GM23338 (cell line): Measurements from ENCODE around the gene SYCP2. TPM values are rescaled to one million over a fixed set of nuclear protein-coding genes. Genes with fewer than 3 reads are reported as not detected.

ENCODE experiments used
- ATAC-seq: fragments of 200-7000 bp; cut with Tn5 transposase; 3 replicates; pipeline ENCODE4 v1.9.1; 2020
- DNase-seq: peaks from one replicate; pipeline ENCODE4 v3.0.0-alpha.2; 2015; ENCODE audit warnings: low spot score
- H2AFZ ChIP-seq: fragments of 200-600 bp; sonication (generic); 2 replicates; pipeline ENCODE4 v1.8.0; 2016; ENCODE audit warnings: antibody characterized with exemption, mild to moderate bottlenecking, moderate library complexity
- H3F3A ChIP-seq: fragments of 200-600 bp; sonication (generic); replicated peaks from 2 replicates; pipeline ENCODE4 v1.8.0; 2017; ENCODE audit warnings: antibody characterized with exemption, mixed run types, low read depth
- H3K27ac ChIP-seq: fragments of 200-600 bp; sonication (generic); 2 replicates; pipeline ENCODE4 v1.6.1; 2016; ENCODE audit warnings: low read depth
- H3K27me3 ChIP-seq: fragments of 200-600 bp; sonication (generic); 2 replicates; pipeline ENCODE4 v1.8.0; 2016; ENCODE audit warnings: mild to moderate bottlenecking, mixed run types, moderate library complexity; ENCODE audit not compliant: insufficient read depth
- H3K36me3 ChIP-seq: fragments of 200-600 bp; sonication (generic); 2 replicates; pipeline ENCODE4 v1.8.0; 2016; ENCODE audit warnings: mild to moderate bottlenecking; ENCODE audit not compliant: insufficient read depth
- H3K4me1 ChIP-seq: fragments of 200-600 bp; sonication (generic); 2 replicates; pipeline ENCODE4 v1.8.0; 2016; ENCODE audit warnings: mild to moderate bottlenecking, moderate library complexity; ENCODE audit not compliant: insufficient read depth
- H3K4me2 ChIP-seq: fragments of 200-600 bp; sonication (generic); 2 replicates; pipeline ENCODE4 v1.7.1; 2017; ENCODE audit warnings: mixed run types
- H3K4me3 ChIP-seq: fragments of 200-600 bp; sonication (generic); 2 replicates; pipeline ENCODE4 v1.6.1; 2016; ENCODE audit warnings: mixed run types
- H3K79me2 ChIP-seq: fragments of 200-600 bp; sonication (generic); replicated peaks from 2 replicates; pipeline ENCODE4 v1.8.0; 2017; ENCODE audit warnings: mild to moderate bottlenecking; ENCODE audit not compliant: insufficient read depth
- H3K9me2 ChIP-seq: fragments of 200-600 bp; sonication (generic); 2 replicates; pipeline ENCODE4 v1.8.0; 2017; ENCODE audit not compliant: insufficient read depth
- H4K20me1 ChIP-seq: fragments of 200-600 bp; sonication (generic); replicated peaks from 2 replicates; pipeline ENCODE4 v1.8.0; 2017; ENCODE audit warnings: mild to moderate bottlenecking; ENCODE audit not compliant: insufficient read depth
- H3K27ac Mint-ChIP-seq: 2 replicates; pipeline ENCODE4 v1.8.0; 2020; ENCODE audit warnings: inconsistent platforms, mild to moderate bottlenecking, moderate library complexity, mixed read lengths
- H3K27me3 Mint-ChIP-seq: 3 replicates; pipeline ENCODE4 v1.8.0; 2022; ENCODE audit warnings: low read depth, mild to moderate bottlenecking, moderate library complexity, mixed read lengths, inconsistent platforms; ENCODE audit not compliant: insufficient read depth, poor library complexity
- H3K36me3 Mint-ChIP-seq: 3 replicates; pipeline ENCODE4 v1.8.0; 2021; ENCODE audit warnings: low read depth, mild to moderate bottlenecking, inconsistent platforms, moderate library complexity, mixed read lengths
- H3K4me1 Mint-ChIP-seq: 3 replicates; pipeline ENCODE4 v1.8.0; 2020; ENCODE audit warnings: mild to moderate bottlenecking, inconsistent platforms, mixed read lengths
- H3K4me3 Mint-ChIP-seq: 3 replicates; pipeline ENCODE4 v1.8.0; 2021; ENCODE audit warnings: moderate library complexity, mild to moderate bottlenecking, inconsistent platforms, mixed read lengths
- H3K9me3 Mint-ChIP-seq: 3 replicates; pipeline ENCODE4 v1.8.0; 2020; ENCODE audit warnings: moderate library complexity, mild to moderate bottlenecking, inconsistent platforms, mixed read lengths
- CREB1 ChIP-seq: fragments of 250-450 bp; sonication (Bioruptor Pico); IDR thresholded peaks from 2 replicates; pipeline ENCODE4 v1.5.0; 2020; ENCODE audit warnings: low read depth, mild to moderate bottlenecking, moderate library complexity
- CTCF ChIP-seq, 2 experiments: fragments of 200-600 bp in 1 of 2; sonication (generic) in 1 of 2; conservative IDR thresholded peaks; 2 replicates each; pipeline versions ENCODE4 v1.5.1 to v1.6.1; 2016 to 2017; ENCODE audit warnings: antibody characterized with exemption in 2 of 2, low read depth in 2 of 2, mild to moderate bottlenecking in 2 of 2, moderate library complexity in 1 of 2
- ETS1 ChIP-seq: IDR thresholded peaks from 2 replicates; pipeline ENCODE4 v1.6.1; 2016; ENCODE audit warnings: antibody characterized with exemption
- EZH2phosphoT487 ChIP-seq: fragments of 200-600 bp; sonication (generic); IDR thresholded peaks from one replicate; pipeline ENCODE4 v1.8.1; 2018; ENCODE audit warnings: antibody characterized with exemption; ENCODE audit not compliant: unreplicated experiment
- JUNB ChIP-seq: IDR thresholded peaks from one replicate; pipeline ENCODE4 v1.6.1; 2016; ENCODE audit warnings: antibody characterized with exemption; ENCODE audit not compliant: unreplicated experiment
- NANOG ChIP-seq: IDR thresholded peaks from 2 replicates; pipeline ENCODE4 v1.6.1; 2016; ENCODE audit warnings: antibody characterized with exemption, borderline replicate concordance
- POLR2AphosphoS5 ChIP-seq: IDR thresholded peaks from 2 replicates; pipeline ENCODE4 v1.6.1; 2016; ENCODE audit warnings: antibody characterized with exemption, low read depth
- REST ChIP-seq: IDR thresholded peaks from one replicate; pipeline ENCODE4 v1.6.1; 2018; ENCODE audit warnings: antibody characterized with exemption; ENCODE audit not compliant: unreplicated experiment
- STAT1 ChIP-seq: IDR thresholded peaks from one replicate; pipeline ENCODE4 v1.6.1; 2016; ENCODE audit warnings: antibody characterized with exemption; ENCODE audit not compliant: unreplicated experiment
- ZNF114 ChIP-seq: fragments of 250-450 bp; sonication (Bioruptor Pico); IDR thresholded peaks from 2 replicates; pipeline ENCODE4 v1.5.0; 2020; ENCODE audit warnings: mild to moderate bottlenecking, moderate library complexity
- polyA plus RNA-seq: library from polyadenylated mRNA; unstranded; fragments of >200 nt; fragmentation: Nextera tagmentation; extraction: Ambion mirVana; gene quantifications from 2 replicates; pipeline ENCODE4 v1.2.1, GENCODE V29; 2016
- total RNA-seq: library from RNA; depleted of rRNA; stranded (reverse); fragments of >200 nt; shearing (Covaris generic); gene quantifications from 2 replicates; pipeline ENCODE4 v1.2.3, GENCODE V29; 2014

Gene SYCP2
- total and polyA plus RNA-seq, 2 experiments from 2014 or later = 0.50 to 2.1 TPM

DNA sequence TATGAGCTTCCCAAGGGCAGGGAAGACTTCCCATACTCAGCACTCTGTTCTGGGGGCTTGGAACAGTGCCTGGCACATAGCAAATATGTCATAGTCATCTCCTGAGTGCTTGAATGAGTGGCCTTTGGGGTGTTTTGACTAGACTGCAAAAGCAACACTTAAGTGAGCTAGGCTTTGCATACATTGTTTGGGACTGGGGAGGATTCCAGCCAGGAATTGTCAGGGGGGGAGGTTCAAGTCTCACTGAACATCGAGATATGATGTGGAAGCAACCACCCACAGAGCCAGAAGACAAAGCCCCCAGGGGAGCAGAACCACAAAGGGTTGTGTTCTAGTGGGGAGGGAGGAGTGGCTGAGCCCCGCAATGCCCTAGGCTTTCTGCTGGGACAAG lies 98.4 kb downstream of the SYCP2 start:
- no peaks in the 10 kb centered on the region; the same call in 2 of the 3 replicates for H3K9me3 Mint-ChIP-seq
- 0 out of 2 replicates have a peak, but pooled peaks cover 5% of the 10 kb centered on the region for H3K27me3 ChIP-seq
- TF ChIP-seq ZNF114 (CRISPR knock-in tag) (no peak), POLR2AphosphoS5 (no peak), REST (no peak), NANOG (no peak), STAT1 (no peak), CTCF (conservative IDR thresholded peaks at IDR 0.05; ENCODE audit: low read depth in 2 of 2) (no peak), ETS1 (no peak), CREB1 (CRISPR knock-in tag) (no peak), EZH2phosphoT487 (no peak), JUNB (no peak)
- H3K4me1 ChIP-seq = no peaks in the 10 kb centered on the region
- ATAC-seq = no peak
- no peaks in the 10 kb centered on the region for H3K9me2 ChIP-seq
- H3K36me3 ChIP-seq = no peaks in the 10 kb centered on the region
- H3K4me1 Mint-ChIP-seq = peaks cover 16% of the 10 kb centered on the region
- H3K79me2 ChIP-seq = no peaks in the 10 kb centered on the region
- H3K27me3 Mint-ChIP-seq = peaks cover 9% of the 10 kb centered on the region
- no peaks in the 10 kb centered on the region for H4K20me1 ChIP-seq
- H3K4me3 ChIP-seq = no peak overlapping the region
- DNase-seq = no peak
- H3K36me3 Mint-ChIP-seq = no peaks in the 10 kb centered on the region; the same call in 2 of the 3 replicates
- H3K4me2 ChIP-seq = no peak overlapping the region
- H3K27ac ChIP-seq = no peak overlapping the region
- no peak overlapping the region for H3K4me3 Mint-ChIP-seq
- no peak overlapping the region for H2AFZ ChIP-seq
- H3F3A ChIP-seq = no peaks in the 10 kb centered on the region
- H3K27ac Mint-ChIP-seq = no peak overlapping the region
